Measurements from ENCODE around the gene VTCN1. TPM values are rescaled to one million over a fixed set of nuclear protein-coding genes. Genes with fewer than 3 reads are reported as not detected.

VTCN1 gene
- total and polyA plus RNA-seq, 2 of the 8 experiments (the other 6 are each of a cell fraction or from before 2014, with no cell fraction given), result 0.32 TPM; not detected in 1

GRCh38 chr1:117143871-117144270, 66.9 kb downstream of the VTCN1 start:
- WGBS, 2 experiments (ENCODE audit: extremely low coverage in 1 of 2, insufficient coverage in 1 of 2, insufficient read length in 1 of 2, insufficient replicate concordance in 2 of 2, low coverage in 1 of 2, low lambda C conversion rate in 2 of 2, missing lambda C conversion rate in 1 of 2), result 98% methylated on average over 3 of the region's 3 CpGs; no CpG with 5 or more reads in 1 of the 2 experiments
- no peaks in the 10 kb centered on the region for H3K9me3 ChIP-seq (ENCODE audit: insufficient read depth in 2 of 2, low read depth in 1 of 2, low read length in 1 of 2)
- H2BK20ac ChIP-seq (ENCODE audit: low read length), result no peak overlapping the region
- H2BK5ac ChIP-seq (ENCODE audit: low read depth, low read length), result no peak overlapping the region
- H2BK15ac ChIP-seq (ENCODE audit: low read length), result no peak overlapping the region
- H3K4ac ChIP-seq (replicated peaks; ENCODE audit: insufficient read length, low read depth, low read length), result no peak overlapping the region
- no peak overlapping the region for H3K4me2 ChIP-seq (ENCODE audit: insufficient read depth in 1 of 2, low read depth in 2 of 2, low read length in 2 of 2)
- H2AK5ac ChIP-seq (ENCODE audit: low read depth, low read length), result no peak overlapping the region
- H2BK120ac ChIP-seq (replicated peaks; ENCODE audit: low read depth, low read length), result no peak overlapping the region
- no peaks in the 10 kb centered on the region for H3K36me3 ChIP-seq (ENCODE audit: control insufficient read depth in 2 of 4, insufficient read depth in 4 of 4, low read length in 3 of 4)
- H3K27me3 ChIP-seq (replicated peaks in 1 of 4; ENCODE audit: control insufficient read depth in 3 of 4, extremely low read depth in 1 of 4, insufficient read depth in 3 of 4, low read length in 3 of 4), result no peaks in the 10 kb centered on the region
- no peaks in the 10 kb centered on the region for H4K20me1 ChIP-seq (replicated peaks in 1 of 2; ENCODE audit: control insufficient read depth in 1 of 2, insufficient read depth in 2 of 2, low read length in 2 of 2)
- no peak overlapping the region for H3K56ac ChIP-seq (replicated peaks; ENCODE audit: insufficient read length, low read depth, low read length)
- H3K23ac ChIP-seq (ENCODE audit: insufficient read length), result no peak overlapping the region
- H3K79me2 ChIP-seq (ENCODE audit: control insufficient read depth in 1 of 2, insufficient read depth in 2 of 2, low read length in 2 of 2), result no peaks in the 10 kb centered on the region
- H3K79me1 ChIP-seq (ENCODE audit: low read depth, low read length), result no peaks in the 10 kb centered on the region
- H3K4me1 ChIP-seq (replicated peaks in 1 of 4; ENCODE audit: control insufficient read depth in 3 of 4, insufficient read depth in 4 of 4, low read length in 3 of 4), result peaks cover 0 to 6% (median 0%) of the 10 kb centered on the region in 4 experiments; a peak in 1 of 7 replicates
- H3K27ac ChIP-seq (ENCODE audit: low read depth, low read length), result no peak overlapping the region
- CTCF ChIA-PET (ENCODE audit: partially characterized antibody), result interaction anchor here (0.9 to 1.3 kb wide), 2 partner anchors 16 to 39 kb away, joined by 4 to 6 read pairs; no protein-coding TSS in a partner anchor
- POLR2A ChIA-PET (ENCODE audit: partially characterized antibody), result no interaction called here
- H4K8ac ChIP-seq (ENCODE audit: extremely low read depth, insufficient read depth, low read length), result no peak overlapping the region
- no peak overlapping the region for H4K5ac ChIP-seq (ENCODE audit: insufficient read length, low read depth, low read length)
- no peak overlapping the region for H2AFZ ChIP-seq (ENCODE audit: low read length)
- no peaks in the 10 kb centered on the region for H3K23me2 ChIP-seq (ENCODE audit: low read depth, low read length)
- no peak overlapping the region for H4K91ac ChIP-seq (replicated peaks; ENCODE audit: insufficient read length, low read length)
- FAIRE-seq, result no peak
- no peak overlapping the region for H3K14ac ChIP-seq (ENCODE audit: insufficient read length)
- DNase-seq (ENCODE audit: low read depth in 1 of 2, low spot score in 2 of 2), result no peak
- no peak overlapping the region for H3K4me3 ChIP-seq (ENCODE audit: extremely low read depth in 1 of 4, insufficient read depth in 2 of 4, low read depth in 3 of 4, low read length in 4 of 4)
- H2BK12ac ChIP-seq (ENCODE audit: low read depth, low read length), result no peak overlapping the region
- no peak overlapping the region for H3K18ac ChIP-seq (ENCODE audit: extremely low read depth, low read length)
- H3K9ac ChIP-seq (replicated peaks in 1 of 4; ENCODE audit: extremely low read depth in 1 of 4, low read depth in 3 of 4, low read length in 3 of 4), result no peak overlapping the region
- no peak for TF ChIP-seq RAD21 (IDR thresholded peaks at IDR 0.05 in 1 of 2, conservative IDR thresholded peaks at IDR 0.05 in 1 of 2; ENCODE audit: low read depth in 2 of 2, low read length in 2 of 2)
- no peak for TF ChIP-seq JUND (IDR thresholded peaks at IDR 0.05; ENCODE audit: low read length)
- TF ChIP-seq HDAC6 (IDR thresholded peaks at IDR 0.05; ENCODE audit: low read depth, low read length), result no peak
- no peak for TF ChIP-seq NANOG (IDR thresholded peaks at IDR 0.05; ENCODE audit: insufficient read depth, low read depth, low read length, poor library complexity, severe bottlenecking)
- TF ChIP-seq KDM5A (IDR thresholded peaks at IDR 0.05; ENCODE audit: low read length), result no peak
- TF ChIP-seq, protein P1, sequence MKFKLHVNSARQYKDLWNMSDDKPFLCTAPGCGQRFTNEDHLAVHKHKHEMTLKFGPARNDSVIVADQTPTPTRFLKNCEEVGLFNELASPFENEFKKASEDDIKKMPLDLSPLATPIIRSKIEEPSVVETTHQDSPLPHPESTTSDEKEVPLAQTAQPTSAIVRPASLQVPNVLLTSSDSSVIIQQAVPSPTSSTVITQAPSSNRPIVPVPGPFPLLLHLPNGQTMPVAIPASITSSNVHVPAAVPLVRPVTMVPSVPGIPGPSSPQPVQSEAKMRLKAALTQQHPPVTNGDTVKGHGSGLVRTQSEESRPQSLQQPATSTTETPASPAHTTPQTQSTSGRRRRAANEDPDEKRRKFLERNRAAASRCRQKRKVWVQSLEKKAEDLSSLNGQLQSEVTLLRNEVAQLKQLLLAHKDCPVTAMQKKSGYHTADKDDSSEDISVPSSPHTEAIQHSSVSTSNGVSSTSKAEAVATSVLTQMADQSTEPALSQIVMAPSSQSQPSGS (IDR thresholded peaks at IDR 0.05; ENCODE audit: low read length), result no peak
- TF ChIP-seq TAF7 (optimal IDR thresholded peaks at IDR 0.05; ENCODE audit: borderline replicate concordance, low read depth, low read length), result no peak
- TF ChIP-seq CHD1 (IDR thresholded peaks at IDR 0.05; ENCODE audit: low read depth, low read length), result no peak
- TF ChIP-seq, protein P2, sequence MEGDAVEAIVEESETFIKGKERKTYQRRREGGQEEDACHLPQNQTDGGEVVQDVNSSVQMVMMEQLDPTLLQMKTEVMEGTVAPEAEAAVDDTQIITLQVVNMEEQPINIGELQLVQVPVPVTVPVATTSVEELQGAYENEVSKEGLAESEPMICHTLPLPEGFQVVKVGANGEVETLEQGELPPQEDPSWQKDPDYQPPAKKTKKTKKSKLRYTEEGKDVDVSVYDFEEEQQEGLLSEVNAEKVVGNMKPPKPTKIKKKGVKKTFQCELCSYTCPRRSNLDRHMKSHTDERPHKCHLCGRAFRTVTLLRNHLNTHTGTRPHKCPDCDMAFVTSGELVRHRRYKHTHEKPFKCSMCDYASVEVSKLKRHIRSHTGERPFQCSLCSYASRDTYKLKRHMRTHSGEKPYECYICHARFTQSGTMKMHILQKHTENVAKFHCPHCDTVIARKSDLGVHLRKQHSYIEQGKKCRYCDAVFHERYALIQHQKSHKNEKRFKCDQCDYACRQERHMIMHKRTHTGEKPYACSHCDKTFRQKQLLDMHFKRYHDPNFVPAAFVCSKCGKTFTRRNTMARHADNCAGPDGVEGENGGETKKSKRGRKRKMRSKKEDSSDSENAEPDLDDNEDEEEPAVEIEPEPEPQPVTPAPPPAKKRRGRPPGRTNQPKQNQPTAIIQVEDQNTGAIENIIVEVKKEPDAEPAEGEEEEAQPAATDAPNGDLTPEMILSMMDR (IDR thresholded peaks at IDR 0.05; ENCODE audit: control extremely low read depth in 1 of 3, insufficient read depth in 1 of 3, low read depth in 1 of 3, low read length in 3 of 3), result no peak

Data from H1 (cell line).